Motor neuron (in vitro differentiated cells): ENCODE results near the gene CDCA3. TPM values are rescaled to one million over a fixed set of nuclear protein-coding genes. Genes with fewer than 3 reads are reported as not detected.

Source experiments
- ATAC-seq, 8 experiments: fragments of 200-7000 bp; cut with Tn5 transposase; replicated peaks in 6 of 8; 2 replicates each; pipeline ENCODE4 v1.8.0; 2021; ENCODE audit warnings: mild to moderate bottlenecking in 8 of 8, moderate library complexity in 8 of 8
- H3K27ac ChIP-seq, 2 donors: fragments of 250-450 bp; sonication (Bioruptor Pico); 2 replicates each; pipeline ENCODE4 v1.9.0; 2021; ENCODE audit warnings: antibody characterized with exemption in 2 of 2, mild to moderate bottlenecking in 2 of 2, moderate library complexity in 1 of 2
- H3K4me1 ChIP-seq, 2 donors: fragments of 250-450 bp; sonication (Bioruptor Pico); replicated peaks in 1 of 2; 2 replicates each; pipeline ENCODE4 v1.6.1; 2021; ENCODE audit warnings: antibody characterized with exemption in 2 of 2, mild to moderate bottlenecking in 2 of 2, moderate library complexity in 1 of 2
- H3K4me3 ChIP-seq, 5 donors: fragments of 250-450 bp; sonication (Bioruptor Pico); 2 replicates each; pipeline ENCODE4 v1.9.0; 2021; ENCODE audit warnings: antibody characterized with exemption in 5 of 5, mild to moderate bottlenecking in 5 of 5, moderate library complexity in 4 of 5
- WGBS, 10 experiments: fragments of 450-650 bp; shearing (Covaris generic); methylation state at CpG; one replicate each; pipeline ENCODE4 v1.0.0; 2022; 5-methylcytosine and 5-hydroxymethylcytosine counted together
- in situ Hi-C, 9 experiments: fragments of 400-800 bp; cut with MboI; loops; one replicate each; pipeline ENCODE4 v1.15.0; 2021; ENCODE audit warnings: low sequenced_read_pairs in 9 of 9, low pct_unique_long_range_greater_than_20kb in 2 of 9; ENCODE audit not compliant: unreplicated experiment in 9 of 9
- total RNA-seq, 8 experiments: library from RNA; unstranded; fragments of 300-600 nt; gene quantifications; 2 replicates each; pipeline versions ENCODE4 v1.2.3 to v1.2.4, GENCODE V29; 2022

The CDCA3 gene
- total RNA-seq, 8 experiments from 2014 or later, result 3.0 to 36.3 (median 6.2) TPM

DNA sequence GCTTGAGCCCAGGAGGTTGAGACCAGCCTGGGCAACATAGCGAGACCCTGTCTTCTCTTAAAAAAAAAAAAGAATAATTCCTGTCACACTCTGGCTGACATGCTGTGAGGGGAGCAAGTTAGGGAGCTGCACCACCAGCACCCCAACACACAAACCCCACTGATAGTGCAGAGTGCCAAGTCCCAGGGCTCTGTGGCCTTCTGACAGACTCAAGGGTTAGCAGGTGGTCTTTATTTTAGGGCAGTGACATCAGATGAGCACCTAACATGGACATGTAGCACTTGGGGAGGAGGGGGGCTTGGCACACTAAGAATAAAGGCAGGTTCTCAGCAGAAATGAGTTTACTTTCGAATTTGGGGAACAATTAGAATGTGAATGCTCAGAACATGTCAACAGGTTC, 7.7 kb upstream of the CDCA3 start:
- ATAC-seq, result no peak
- Histone ChIP-seq H3K27ac (no peak overlapping the region), H3K4me3 (no peak overlapping the region), H3K4me1 (peaks cover 3 to 5% of the 10 kb centered on the region in 2 donors)
- in situ Hi-C loops, result no loop called here
- WGBS, 10 experiments, result 86 to 100% (median 100%) methylated on average over 1 to 2 of the region's 2 CpGs; no CpG with 5 or more reads in 6 of the 10 experiments

DNA sequence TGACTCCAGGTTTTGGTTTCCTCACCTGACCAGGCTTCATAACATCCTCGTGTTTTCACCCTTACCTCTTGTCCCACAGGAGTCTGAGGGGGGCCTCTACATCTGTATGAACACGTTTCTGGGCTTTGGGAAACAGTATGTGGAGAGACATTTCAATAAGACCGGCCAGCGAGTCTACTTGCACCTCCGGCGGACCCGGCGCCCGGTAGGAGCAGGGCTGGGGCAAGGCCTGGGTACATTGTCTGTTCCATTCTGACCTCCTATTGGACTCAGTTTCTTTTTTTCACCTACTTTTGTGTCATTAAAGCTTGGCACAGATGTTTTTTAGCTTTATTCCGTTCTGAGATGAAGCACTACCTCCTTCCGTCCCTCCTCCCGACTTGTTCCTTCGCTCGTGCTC, 4.2 kb upstream of the CDCA3 start:
- H3K4me1 ChIP-seq, result peaks cover 11% of the 10 kb centered on the region in 2 donors
- ATAC-seq, result no peak
- H3K27ac ChIP-seq, result no peak overlapping the region
- H3K4me3 ChIP-seq, result no peak overlapping the region
- 60 to 95% (median 86%) methylated on average over 1 to 13 of the region's 14 CpGs; no CpG with 5 or more reads in 3 of the 10 experiments for WGBS, 10 experiments
- in situ Hi-C loops, result no loop called here

DNA sequence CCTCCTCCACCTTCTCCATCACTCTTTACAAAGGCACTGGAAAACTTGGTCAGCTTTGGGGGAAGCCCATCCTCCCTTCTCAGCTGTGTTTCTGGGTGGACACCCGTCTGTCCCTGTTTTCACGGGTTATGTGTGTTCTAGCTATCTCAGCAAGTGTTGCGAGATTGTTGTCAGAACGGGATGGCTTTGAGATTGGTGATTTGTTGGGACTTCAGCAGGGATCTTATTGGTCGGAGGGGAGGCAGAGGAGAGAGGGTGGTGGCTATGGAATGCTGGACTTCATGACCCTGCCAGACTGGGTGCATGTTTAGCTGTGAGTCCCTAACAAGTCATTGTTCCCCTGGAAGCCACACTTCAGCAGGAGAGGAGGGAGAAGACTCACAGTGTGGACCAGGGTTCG, 3.0 kb upstream of the CDCA3 start:
- peaks cover 11% of the 10 kb centered on the region in 2 donors for H3K4me1 ChIP-seq
- 40 to 100% (median 85%) methylated on average over 1 to 5 of the region's 6 CpGs; no CpG with 5 or more reads in 2 of the 10 experiments for WGBS, 10 experiments
- H3K27ac ChIP-seq, result no peak overlapping the region
- no peak for ATAC-seq
- in situ Hi-C loops, result no loop called here
- no peak overlapping the region for H3K4me3 ChIP-seq

DNA sequence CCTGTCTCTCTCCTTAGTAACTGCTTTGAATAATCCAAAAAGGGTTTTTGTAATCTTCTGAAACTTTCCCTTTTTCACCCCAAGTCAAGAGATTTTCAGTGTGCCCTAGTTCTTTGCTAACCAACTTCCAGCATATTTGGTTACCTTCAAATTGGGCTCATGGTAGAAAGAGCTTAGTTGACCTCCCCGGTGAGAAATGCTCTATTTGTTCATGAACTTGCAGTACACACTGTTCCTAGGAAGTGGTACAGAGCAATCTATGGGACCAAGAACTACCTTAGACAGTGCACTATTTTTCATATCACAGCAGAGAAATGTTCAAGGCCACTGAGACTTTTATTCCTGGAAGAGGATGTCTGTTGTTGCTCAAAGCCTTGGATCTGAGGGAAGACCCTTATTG, 2.5 kb upstream of the CDCA3 start:
- WGBS, 10 experiments, result 57 to 100% (median 86%) methylated on average over 1 of the region's 1 CpG; no CpG with 5 or more reads in 3 of the 10 experiments
- peak overlapping the region; percentile 62 to 83 (median 69) for H3K4me3 ChIP-seq

DNA sequence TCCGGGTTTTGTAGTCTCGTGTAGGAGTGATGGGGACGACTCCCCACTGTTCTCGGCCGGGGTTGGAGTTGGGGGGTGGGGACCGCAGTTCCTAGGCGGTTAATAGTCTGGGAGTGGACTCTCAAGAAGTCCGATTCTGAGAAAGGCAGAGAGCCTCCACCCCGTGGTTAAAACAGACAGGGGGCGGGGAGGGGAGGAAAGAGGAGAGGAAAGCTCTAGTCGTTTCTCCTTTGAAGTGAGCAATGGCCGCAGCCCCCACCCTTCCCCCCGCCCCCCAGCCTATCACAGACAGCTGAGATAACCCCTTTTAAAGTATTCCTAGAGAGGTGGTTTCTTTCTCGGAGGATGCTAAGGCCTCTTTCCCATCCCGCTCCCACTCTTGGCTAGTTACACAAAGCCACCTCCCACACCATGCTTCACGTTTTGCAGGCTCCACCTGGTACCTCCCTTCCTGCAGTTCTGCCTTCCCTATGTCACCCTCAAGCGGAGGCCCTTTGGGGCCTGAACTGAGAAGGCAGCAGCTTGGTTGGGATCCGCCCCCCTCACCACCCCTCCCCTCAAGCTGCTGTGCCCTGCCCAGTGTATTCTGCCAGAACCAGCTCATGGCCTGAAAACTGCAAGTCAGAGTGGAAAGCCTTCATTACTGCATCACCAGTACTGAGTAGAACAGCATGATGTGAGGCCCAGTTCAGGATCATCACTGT, 1.7 kb upstream of the CDCA3 start:
- WGBS, 10 experiments, result 0 to 6% (median 0%) methylated on average over 1 to 3 of the region's 18 CpGs; no CpG with 5 or more reads in 5 of the 10 experiments

More for the DNA sequence above, 2.5 kb upstream of the CDCA3 start:
- Histone ChIP-seq H3K4me1 (peaks cover 11% of the 10 kb centered on the region in 2 donors), H3K27ac (peak overlapping the region; percentile 77 to 86)
- no peak for ATAC-seq
- in situ Hi-C loops, result no loop called here

DNA sequence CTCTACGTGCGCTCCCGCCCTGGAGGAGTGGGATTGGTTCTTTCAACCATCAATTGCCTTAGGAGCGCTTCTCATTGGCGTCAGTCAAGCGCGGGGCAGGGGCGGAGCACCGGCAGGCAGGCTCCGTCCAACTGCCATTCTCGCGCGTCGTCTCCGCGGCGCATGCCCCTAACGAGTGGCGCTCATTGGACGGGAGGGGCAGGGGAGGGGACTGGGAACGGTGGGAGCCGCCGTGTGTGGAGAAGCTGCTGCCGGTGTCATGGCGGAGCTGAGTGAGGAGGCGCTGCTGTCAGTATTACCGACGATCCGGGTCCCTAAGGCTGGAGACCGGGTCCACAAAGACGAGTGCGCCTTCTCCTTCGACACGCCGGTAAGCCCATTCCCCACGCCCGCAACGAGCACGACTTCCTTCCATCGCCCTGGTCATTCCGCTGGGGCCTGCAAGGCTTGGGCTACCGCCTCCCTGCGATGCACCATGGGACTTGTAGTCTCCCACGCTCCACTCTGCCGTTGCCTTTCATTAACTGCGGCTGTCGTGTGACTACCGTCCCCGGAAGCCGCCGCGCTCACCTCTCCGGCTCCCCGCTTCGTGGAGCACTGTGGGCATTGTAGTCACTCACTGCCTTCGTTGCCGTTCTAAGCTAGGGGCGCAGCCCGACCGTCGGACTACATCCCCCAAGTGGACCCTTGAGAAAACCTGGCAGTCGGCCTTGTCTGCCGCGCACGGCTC, 1.0 kb upstream of the CDCA3 start, which contains the start of gene USP5:
TSS of gene USP5 (plus strand) at position 230 of the 730 bp plus-strand sequence. CDS start at position 260, 30 bp downstream.
- Histone ChIP-seq H3K27ac (peak within 1 kb of the TSS; percentile 94 to 98), H3K4me3 (peak within 1 kb of the TSS; percentile 62 to 83 (median 69)), H3K4me1 (peaks cover 11% of the 10 kb centered on the region in 2 donors)
- in situ Hi-C loops, result no loop called here
- WGBS, 10 experiments, result 0 to 2% (median 0%) methylated on average over 1 to 14 of the region's 65 CpGs; no CpG with 5 or more reads in 4 of the 10 experiments
- peak; percentile 78 to 88 (median 84) for ATAC-seq

More for the DNA sequence above, 1.7 kb upstream of the CDCA3 start:
- Histone ChIP-seq H3K4me1 (peaks cover 11% of the 10 kb centered on the region in 2 donors), H3K27ac (peak overlapping the region; percentile 77 to 86), H3K4me3 (peak overlapping the region; percentile 62 to 83 (median 69))
- ATAC-seq, result peak; percentile 0 to 19 (median 12)
- in situ Hi-C loops, result no loop called here

DNA sequence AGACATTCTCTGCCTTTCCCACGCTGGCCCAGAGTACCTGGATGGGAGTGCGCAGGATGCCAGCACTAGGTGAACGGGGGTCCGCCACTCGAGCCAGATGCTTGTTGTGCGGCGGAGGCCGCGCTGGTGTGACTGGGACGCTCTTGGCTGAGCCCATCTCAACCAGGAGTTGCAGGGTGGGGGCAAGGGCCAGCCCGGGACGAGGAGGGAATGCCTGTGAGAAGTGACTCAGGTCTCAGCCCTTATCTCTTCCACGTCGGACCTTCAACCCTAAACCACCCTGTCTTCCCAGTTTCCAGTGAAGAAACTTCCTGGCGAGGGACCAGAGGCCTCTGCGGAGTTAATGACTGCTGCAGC, 312 bp downstream of the CDCA3 start:
- peak overlapping the region in 1 of 5 donors; percentile 62 for H3K4me3 ChIP-seq
- ATAC-seq, result no peak
- peak overlapping the region in 1 of 2 donors; percentile 10 for H3K27ac ChIP-seq
- WGBS, 10 experiments, result 0 to 40% (median 11%) methylated on average over 1 to 10 of the region's 16 CpGs; no CpG with 5 or more reads in 4 of the 10 experiments
- peaks cover 11% of the 10 kb centered on the region in 2 donors for H3K4me1 ChIP-seq
- in situ Hi-C loops, result no loop called here

DNA sequence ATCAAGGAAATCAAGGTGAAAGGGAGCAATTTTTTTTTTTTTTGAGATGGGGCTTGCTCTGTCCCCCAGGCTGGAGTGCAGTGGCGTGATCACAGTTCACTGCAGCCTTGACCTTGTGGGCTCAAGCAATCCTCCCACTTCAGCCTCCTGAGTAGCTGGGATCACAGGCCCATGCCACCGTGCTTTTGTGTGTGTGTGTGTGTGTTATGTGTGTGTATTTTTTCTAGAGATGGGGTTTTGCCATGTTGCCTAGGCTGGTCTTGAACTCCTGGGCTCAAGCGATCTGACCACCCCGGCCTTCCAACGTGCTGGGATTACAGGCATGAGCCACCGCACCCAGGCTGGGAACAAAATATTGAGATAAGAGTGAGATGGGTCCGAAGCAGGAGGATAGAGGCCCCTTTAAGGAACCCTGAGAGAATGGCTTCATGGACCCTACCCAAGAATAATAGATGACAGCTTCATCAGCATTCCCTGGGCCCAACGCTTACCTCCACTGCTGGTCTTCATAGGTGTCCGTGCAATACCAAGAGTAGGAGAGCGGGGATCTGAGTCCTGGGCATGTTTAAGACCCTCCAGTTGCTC, 1.0 kb downstream of the CDCA3 start:
- 40 to 93% (median 62%) methylated on average over 1 to 10 of the region's 10 CpGs; no CpG with 5 or more reads in 3 of the 10 experiments for WGBS, 10 experiments
- peaks cover 11% of the 10 kb centered on the region in 2 donors for H3K4me1 ChIP-seq
- in situ Hi-C loops, result loop anchor here in 1 of 9 experiments (25.0 kb wide), 1 partner anchor 113 kb away; no protein-coding TSS in a partner anchor
- peak overlapping the region in 1 of 5 donors; percentile 62 for H3K4me3 ChIP-seq
- H3K27ac ChIP-seq, result no peak overlapping the region
- ATAC-seq, result no peak

DNA sequence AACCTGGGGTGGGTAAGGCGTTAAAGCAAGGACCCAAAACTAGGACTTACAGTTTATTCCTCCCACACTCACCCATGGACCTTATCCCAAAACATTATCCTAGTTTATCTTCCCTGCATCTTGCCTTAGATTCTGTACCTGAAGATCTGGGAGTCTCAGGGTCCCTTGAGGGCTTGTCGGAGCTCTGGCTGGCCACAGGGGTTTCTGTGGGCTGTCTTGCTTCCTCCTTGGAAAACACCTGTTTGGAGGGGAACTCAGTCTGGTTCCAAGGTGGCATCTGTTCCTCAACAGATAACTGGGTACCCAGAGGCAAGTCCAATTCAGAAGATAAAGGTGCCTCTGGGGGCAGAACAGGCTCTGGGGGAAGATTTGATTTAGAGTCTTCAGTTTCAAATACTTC, 1.7 kb downstream of the CDCA3 start:
- H3K4me3 ChIP-seq, result no peak overlapping the region
- no peak for ATAC-seq
- in situ Hi-C loops, result loop anchor here in 1 of 9 experiments (25.0 kb wide), 1 partner anchor 112 kb away; no protein-coding TSS in a partner anchor
- 75 to 100% (median 86%) methylated on average over 1 to 2 of the region's 2 CpGs; no CpG with 5 or more reads in 6 of the 10 experiments for WGBS, 10 experiments
- peaks cover 11% of the 10 kb centered on the region in 2 donors for H3K4me1 ChIP-seq
- H3K27ac ChIP-seq, result no peak overlapping the region

DNA sequence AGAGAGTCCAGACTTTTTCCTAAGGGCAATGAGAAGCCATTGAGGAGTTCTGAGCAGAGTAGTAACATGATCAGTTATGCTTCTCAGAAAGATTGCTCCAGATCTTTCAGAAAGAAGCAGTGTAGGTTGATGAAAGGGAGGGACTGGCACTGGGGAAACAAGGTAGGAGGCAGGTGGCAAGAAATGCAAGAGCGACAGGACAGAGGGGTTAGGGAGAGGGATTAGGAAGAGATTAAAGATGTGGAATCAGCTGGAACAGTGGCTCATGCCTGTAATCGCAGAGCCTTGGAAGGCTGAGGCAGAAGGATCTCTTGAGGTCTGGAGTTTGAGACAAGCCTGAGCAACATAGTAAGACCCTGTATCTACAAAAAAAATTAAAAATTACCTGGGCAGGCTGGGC, 3.4 kb downstream of the CDCA3 start:
- in situ Hi-C loops, result loop anchor here in 1 of 9 experiments (25.0 kb wide), 1 partner anchor 110 kb away; no protein-coding TSS in a partner anchor
- H3K27ac ChIP-seq, result no peak overlapping the region
- no peaks in the 10 kb centered on the region for H3K4me1 ChIP-seq
- H3K4me3 ChIP-seq, result no peak overlapping the region
- WGBS, 10 experiments, result 90 to 100% (median 100%) methylated on average over 1 to 2 of the region's 2 CpGs
- ATAC-seq, result no peak

DNA sequence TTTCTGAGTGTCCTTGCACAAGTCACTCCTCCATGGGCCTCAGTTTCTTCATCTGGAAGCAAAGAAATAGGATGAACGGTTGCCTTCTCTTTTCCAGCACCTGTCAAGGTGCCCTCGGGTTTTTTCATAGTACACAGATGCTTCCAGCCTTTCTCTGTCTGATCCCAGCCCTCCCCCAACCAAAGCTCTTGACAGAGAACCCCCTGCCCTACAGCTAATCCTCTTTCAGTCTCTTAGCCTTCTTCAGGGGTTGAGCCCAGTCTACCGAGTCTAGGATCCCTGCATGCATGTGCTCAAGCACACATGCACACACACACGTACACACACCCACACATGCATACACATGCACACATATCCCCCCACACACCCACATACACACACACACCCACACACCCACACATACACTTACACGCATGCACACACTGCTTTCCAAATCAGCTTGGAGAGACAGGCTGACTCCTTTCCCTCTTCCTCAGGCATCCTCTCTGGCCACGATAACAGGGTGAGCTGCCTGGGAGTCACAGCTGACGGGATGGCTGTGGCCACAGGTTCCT, 4.7 kb downstream of the CDCA3 start:
- ATAC-seq, result no peak
- Histone ChIP-seq H3K4me1 (peaks cover 0 to 1% of the 10 kb centered on the region in 2 donors), H3K4me3 (no peak overlapping the region), H3K27ac (no peak overlapping the region)
- in situ Hi-C loops, result loop anchor here in 1 of 9 experiments (25.0 kb wide), 1 partner anchor 109 kb away; no protein-coding TSS in a partner anchor
- WGBS, 10 experiments, result 0 to 94% (median 75%) methylated on average over 1 to 4 of the region's 7 CpGs; no CpG with 5 or more reads in 4 of the 10 experiments

DNA sequence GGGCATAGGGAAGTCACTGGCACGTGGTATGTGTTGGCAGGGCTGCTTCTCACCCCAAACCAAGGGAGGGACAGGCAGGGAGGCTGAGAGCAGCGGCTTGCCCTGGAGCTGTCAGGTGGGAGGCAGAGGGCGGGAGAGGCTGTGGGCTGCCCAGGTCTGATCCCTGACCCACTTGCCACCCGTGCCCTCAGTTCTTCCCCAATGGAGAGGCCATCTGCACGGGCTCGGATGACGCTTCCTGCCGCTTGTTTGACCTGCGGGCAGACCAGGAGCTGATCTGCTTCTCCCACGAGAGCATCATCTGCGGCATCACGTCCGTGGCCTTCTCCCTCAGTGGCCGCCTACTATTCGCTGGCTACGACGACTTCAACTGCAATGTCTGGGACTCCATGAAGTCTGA, 5.7 kb downstream of the CDCA3 start:
- ATAC-seq, result no peak
- peaks cover 4 to 11% of the 10 kb centered on the region in 2 donors for H3K4me1 ChIP-seq
- no peak overlapping the region for H3K27ac ChIP-seq
- no peak overlapping the region for H3K4me3 ChIP-seq
- 88 to 100% (median 96%) methylated on average over 1 to 8 of the region's 17 CpGs; no CpG with 5 or more reads in 6 of the 10 experiments for WGBS, 10 experiments
- in situ Hi-C loops, result loop anchor here in 1 of 9 experiments (25.0 kb wide), 1 partner anchor 108 kb away; no protein-coding TSS in a partner anchor
